ENCODE measurements around the gene CETP.

DNA sequence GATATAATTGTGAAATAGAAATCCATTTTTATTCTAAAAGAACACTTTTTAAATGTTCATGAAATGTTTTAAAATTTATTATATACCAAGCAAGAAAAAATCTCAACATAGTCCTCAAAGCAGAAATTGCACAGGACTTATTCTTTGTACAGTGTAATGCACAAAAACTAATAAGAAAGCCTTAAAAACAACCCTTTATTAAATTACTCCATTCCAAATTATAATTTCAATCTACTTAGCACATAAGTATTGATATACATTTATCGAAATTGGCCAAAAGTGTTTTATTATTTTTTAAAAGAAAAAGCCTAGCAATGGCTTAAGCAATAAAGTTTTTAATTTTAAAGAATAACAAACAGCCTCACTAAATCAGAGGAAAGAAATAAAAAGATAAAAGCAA is 46.7 kb downstream of the CETP start:
- no peak for TF ChIP-seq CTCF (IDR thresholded peaks at IDR 0.05)
- no peak for TF ChIP-seq POLR2A (IDR thresholded peaks at IDR 0.05)

Measured in uterus (tissue), 2 donors.